ENCODE measurements around the gene KRT23. TPM values are rescaled to one million over a fixed set of nuclear protein-coding genes. Genes with fewer than 3 reads are reported as not detected.

Gene KRT23
- total RNA-seq, 2 experiments from 2014 or later = not detected

GRCh38 chr17:40960144-40960543 is 22.7 kb upstream of the KRT23 start:
- Mint-ChIP-seq H3K27ac (no peak overlapping the region), H3K9me3 (ENCODE audit: low read depth) (no peaks in the 10 kb centered on the region), H3K27me3 (peaks cover 18% of the 10 kb centered on the region), H3K36me3 (no peaks in the 10 kb centered on the region), H3K4me1 (peaks cover 2% of the 10 kb centered on the region), H3K4me3 (no peak overlapping the region)
- CTCF ChIA-PET = interaction anchor here (0.8 kb wide), 1 partner anchor 589 kb away, joined by 3 read pairs; no protein-coding TSS in a partner anchor
- DNase-seq = no peak
- no peak for ATAC-seq

- DNase-seq (no peak), ATAC-seq (no peak)
- Mint-ChIP-seq H3K9me3 (ENCODE audit: low read depth) (no peaks in the 10 kb centered on the region), H3K4me1 (peaks cover 2% of the 10 kb centered on the region), H3K27ac (no peak overlapping the region), H3K36me3 (no peaks in the 10 kb centered on the region), H3K4me3 (no peak overlapping the region), H3K27me3 (peaks cover 25% of the 10 kb centered on the region)
- CTCF ChIA-PET = interaction anchor here (0.8 kb wide), 1 partner anchor 125 kb away, joined by 3 read pairs; no protein-coding TSS in a partner anchor
Observed at GRCh38 chr17:40958086-40958953, 20.9 kb upstream of the KRT23 start.

GRCh38 chr17:40956401-40957254 is 19.2 kb upstream of the KRT23 start:
- no peak for ATAC-seq
- Mint-ChIP-seq H3K36me3 (no peaks in the 10 kb centered on the region), H3K27ac (no peak overlapping the region), H3K4me3 (no peak overlapping the region), H3K27me3 (peaks cover 35% of the 10 kb centered on the region), H3K9me3 (ENCODE audit: low read depth) (no peaks in the 10 kb centered on the region), H3K4me1 (peaks cover 2% of the 10 kb centered on the region)
- CTCF ChIA-PET = no interaction called here
- DNase-seq = no peak

GRCh38 chr17:40953881-40954280 is 16.4 kb upstream of the KRT23 start:
- Mint-ChIP-seq H3K27ac (no peak overlapping the region), H3K4me1 (no peaks in the 10 kb centered on the region), H3K4me3 (no peak overlapping the region), H3K27me3 (peaks cover 53% of the 10 kb centered on the region), H3K36me3 (no peaks in the 10 kb centered on the region), H3K9me3 (ENCODE audit: low read depth) (no peaks in the 10 kb centered on the region)
- ATAC-seq = no peak
- CTCF ChIA-PET = interaction anchor here (1.5 kb wide), 1 partner anchor 8 kb away, joined by 6 read pairs; no protein-coding TSS in a partner anchor
- no peak for DNase-seq

GRCh38 chr17:40952661-40953060 is 15.2 kb upstream of the KRT23 start:
- H3K27me3 Mint-ChIP-seq = peaks cover 63% of the 10 kb centered on the region
- no peaks in the 10 kb centered on the region for H3K9me3 Mint-ChIP-seq (ENCODE audit: low read depth)
- ATAC-seq (no peak), DNase-seq (no peak)
- no peaks in the 10 kb centered on the region for H3K4me1 Mint-ChIP-seq
- no peaks in the 10 kb centered on the region for H3K36me3 Mint-ChIP-seq
- no peak overlapping the region for H3K4me3 Mint-ChIP-seq
- H3K27ac Mint-ChIP-seq = no peak overlapping the region
- CTCF ChIA-PET = interaction anchor here (1.5 kb wide), 1 partner anchor 9 kb away, joined by 6 read pairs; no protein-coding TSS in a partner anchor

GRCh38 chr17:40952154-40952553 is 14.7 kb upstream of the KRT23 start:
- DNase-seq (no peak), ATAC-seq (no peak)
- Mint-ChIP-seq H3K4me3 (no peak overlapping the region), H3K9me3 (ENCODE audit: low read depth) (no peaks in the 10 kb centered on the region), H3K4me1 (no peaks in the 10 kb centered on the region), H3K27me3 (peaks cover 66% of the 10 kb centered on the region), H3K36me3 (no peaks in the 10 kb centered on the region), H3K27ac (no peak overlapping the region)
- CTCF ChIA-PET = interaction anchor here (1.5 kb wide), 1 partner anchor 10 kb away, joined by 6 read pairs; no protein-coding TSS in a partner anchor

GRCh38 chr17:40951011-40951622 is 13.7 kb upstream of the KRT23 start:
- H3K9me3 Mint-ChIP-seq (ENCODE audit: low read depth) = no peaks in the 10 kb centered on the region
- CTCF ChIA-PET = no interaction called here
- no peak overlapping the region for H3K4me3 Mint-ChIP-seq
- no peak for ATAC-seq
- no peaks in the 10 kb centered on the region for H3K4me1 Mint-ChIP-seq
- no peak overlapping the region for H3K27ac Mint-ChIP-seq
- DNase-seq = no peak
- no peaks in the 10 kb centered on the region for H3K36me3 Mint-ChIP-seq
- peaks cover 69% of the 10 kb centered on the region for H3K27me3 Mint-ChIP-seq

GRCh38 chr17:40950176-40950575 is 12.7 kb upstream of the KRT23 start:
- Mint-ChIP-seq H3K27ac (no peak overlapping the region), H3K27me3 (peaks cover 71% of the 10 kb centered on the region), H3K36me3 (no peaks in the 10 kb centered on the region), H3K9me3 (ENCODE audit: low read depth) (no peaks in the 10 kb centered on the region), H3K4me1 (no peaks in the 10 kb centered on the region), H3K4me3 (no peak overlapping the region)
- CTCF ChIA-PET = no interaction called here
- no peak for ATAC-seq
- no peak for DNase-seq

GRCh38 chr17:40949418-40949817 is 12.0 kb upstream of the KRT23 start:
- H3K4me1 Mint-ChIP-seq = no peaks in the 10 kb centered on the region
- ATAC-seq (no peak), DNase-seq (no peak)
- no peaks in the 10 kb centered on the region for H3K36me3 Mint-ChIP-seq
- H3K4me3 Mint-ChIP-seq = no peak overlapping the region
- peaks cover 74% of the 10 kb centered on the region for H3K27me3 Mint-ChIP-seq
- H3K27ac Mint-ChIP-seq = no peak overlapping the region
- H3K9me3 Mint-ChIP-seq (ENCODE audit: low read depth) = no peaks in the 10 kb centered on the region
- CTCF ChIA-PET = interaction anchor here (0.5 kb wide), 1 partner anchor 514 kb away, joined by 3 read pairs; no protein-coding TSS in a partner anchor

- Mint-ChIP-seq H3K36me3 (no peaks in the 10 kb centered on the region), H3K27ac (no peak overlapping the region), H3K4me1 (no peaks in the 10 kb centered on the region), H3K4me3 (no peak overlapping the region), H3K9me3 (ENCODE audit: low read depth) (no peaks in the 10 kb centered on the region), H3K27me3 (peaks cover 73% of the 10 kb centered on the region)
- DNase-seq = no peak
- no peak for ATAC-seq
- CTCF ChIA-PET = interaction anchor here (1.0 to 1.3 kb wide), 2 partner anchors 16 to 96 kb away, joined by 3 read pairs; no protein-coding TSS in a partner anchor
Observed at GRCh38 chr17:40947929-40948328, 10.5 kb upstream of the KRT23 start.

GRCh38 chr17:40945414-40945813 is 8.0 kb upstream of the KRT23 start:
- H3K4me1 Mint-ChIP-seq = no peaks in the 10 kb centered on the region

GRCh38 chr17:40944531-40944930 is 7.1 kb upstream of the KRT23 start:
- no peak overlapping the region for H3K27ac Mint-ChIP-seq
- no peaks in the 10 kb centered on the region for H3K4me1 Mint-ChIP-seq
- H3K36me3 Mint-ChIP-seq = no peaks in the 10 kb centered on the region
- CTCF ChIA-PET = interaction anchor here (0.5 kb wide), 1 partner anchor 597 kb away, joined by 3 read pairs; no protein-coding TSS in a partner anchor
- H3K4me3 Mint-ChIP-seq = no peak overlapping the region
- H3K27me3 Mint-ChIP-seq = peaks cover 52% of the 10 kb centered on the region
- H3K9me3 Mint-ChIP-seq (ENCODE audit: low read depth) = no peaks in the 10 kb centered on the region
- no peak for ATAC-seq
- DNase-seq = no peak

More at GRCh38 chr17:40945414-40945813, 8.0 kb upstream of the KRT23 start:
- ATAC-seq (no peak), DNase-seq (no peak)
- H3K4me3 Mint-ChIP-seq = no peak overlapping the region
- H3K27me3 Mint-ChIP-seq = peaks cover 57% of the 10 kb centered on the region
- no peak overlapping the region for H3K27ac Mint-ChIP-seq
- no peaks in the 10 kb centered on the region for H3K36me3 Mint-ChIP-seq
- H3K9me3 Mint-ChIP-seq (ENCODE audit: low read depth) = no peaks in the 10 kb centered on the region
- CTCF ChIA-PET = no interaction called here

- Mint-ChIP-seq H3K36me3 (no peaks in the 10 kb centered on the region), H3K27ac (no peak overlapping the region), H3K9me3 (ENCODE audit: low read depth) (no peaks in the 10 kb centered on the region), H3K4me1 (no peaks in the 10 kb centered on the region), H3K4me3 (no peak overlapping the region), H3K27me3 (peaks cover 37% of the 10 kb centered on the region)
- ATAC-seq (no peak), DNase-seq (no peak)
- CTCF ChIA-PET = no interaction called here
Observed at GRCh38 chr17:40942553-40942952, 5.1 kb upstream of the KRT23 start.
